DND-41 (cell line): ENCODE results near the gene JAKMIP1.

Experiments used
- EZH2 ChIP-seq: IDR thresholded peaks from 3 replicates; pipeline ENCODE4 v1.6.1; 2012; ENCODE audit warnings: borderline replicate concordance, low read depth, mild to moderate bottlenecking, moderate library complexity, low read length, inconsistent platforms; ENCODE audit not compliant: severe bottlenecking
- TF ChIP-seq, protein P1 (sequence below): IDR thresholded peaks from 2 replicates; pipeline ENCODE4 v1.5.1; 2012; ENCODE audit warnings: borderline replicate concordance, low read length, moderate library complexity, mild to moderate bottlenecking; ENCODE audit not compliant: poor library complexity, severe bottlenecking; ENCODE audit errors: extremely low read depth

DNA sequence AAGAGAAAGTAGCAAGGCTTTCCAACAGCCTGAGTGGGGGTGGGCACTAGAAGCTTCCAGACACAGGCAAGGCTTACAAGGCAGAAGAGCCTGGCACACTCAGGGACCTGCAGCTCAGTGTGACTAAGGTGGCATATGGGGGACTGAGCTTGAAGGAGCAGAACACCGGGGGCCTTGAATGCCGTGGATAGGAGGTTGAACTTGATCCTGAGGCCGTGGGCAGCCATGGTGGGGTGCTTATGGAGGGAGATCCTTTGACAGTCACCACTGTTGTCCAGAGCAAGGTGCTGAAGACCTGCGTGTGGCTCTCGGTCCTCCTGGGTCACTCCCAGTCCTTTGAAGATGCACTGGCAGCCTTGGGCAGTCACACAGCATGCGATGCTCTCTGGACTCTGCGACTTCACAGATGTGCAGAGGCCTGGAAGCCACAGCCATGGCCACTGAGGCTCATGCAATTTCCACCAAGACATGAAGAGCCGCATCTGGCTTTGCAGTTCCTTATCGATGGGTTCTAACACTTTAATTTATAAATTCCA is 200.5 kb downstream of the JAKMIP1 start:
- TF ChIP-seq, protein P1, sequence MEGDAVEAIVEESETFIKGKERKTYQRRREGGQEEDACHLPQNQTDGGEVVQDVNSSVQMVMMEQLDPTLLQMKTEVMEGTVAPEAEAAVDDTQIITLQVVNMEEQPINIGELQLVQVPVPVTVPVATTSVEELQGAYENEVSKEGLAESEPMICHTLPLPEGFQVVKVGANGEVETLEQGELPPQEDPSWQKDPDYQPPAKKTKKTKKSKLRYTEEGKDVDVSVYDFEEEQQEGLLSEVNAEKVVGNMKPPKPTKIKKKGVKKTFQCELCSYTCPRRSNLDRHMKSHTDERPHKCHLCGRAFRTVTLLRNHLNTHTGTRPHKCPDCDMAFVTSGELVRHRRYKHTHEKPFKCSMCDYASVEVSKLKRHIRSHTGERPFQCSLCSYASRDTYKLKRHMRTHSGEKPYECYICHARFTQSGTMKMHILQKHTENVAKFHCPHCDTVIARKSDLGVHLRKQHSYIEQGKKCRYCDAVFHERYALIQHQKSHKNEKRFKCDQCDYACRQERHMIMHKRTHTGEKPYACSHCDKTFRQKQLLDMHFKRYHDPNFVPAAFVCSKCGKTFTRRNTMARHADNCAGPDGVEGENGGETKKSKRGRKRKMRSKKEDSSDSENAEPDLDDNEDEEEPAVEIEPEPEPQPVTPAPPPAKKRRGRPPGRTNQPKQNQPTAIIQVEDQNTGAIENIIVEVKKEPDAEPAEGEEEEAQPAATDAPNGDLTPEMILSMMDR: no peak
- TF ChIP-seq EZH2: no peak
